GM23248 (cell line): Measurements from ENCODE around the gene CENPX. TPM values are rescaled to one million over a fixed set of nuclear protein-coding genes. Genes with fewer than 3 reads are reported as not detected.
A peak's percentile ranks its signal among the peaks of the same experiment; 100 is the strongest.

ENCODE experiments used
- DNase-seq: peaks from one replicate; pipeline ENCODE4 v3.0.0-alpha.2; 2015
- H2AFZ ChIP-seq: fragments of 200-600 bp; sonication (generic); 2 replicates; pipeline ENCODE4 v1.6.1; 2016; ENCODE audit warnings: antibody characterized with exemption
- H3F3A ChIP-seq: fragments of 200-600 bp; sonication (generic); 2 replicates; pipeline ENCODE4 v1.6.1; 2016; ENCODE audit warnings: mild to moderate bottlenecking, antibody characterized with exemption, mixed run types; ENCODE audit not compliant: insufficient read depth
- H3K27ac ChIP-seq: fragments of 200-600 bp; sonication (generic); 2 replicates; pipeline ENCODE4 v1.5.1; 2016; ENCODE audit warnings: mild to moderate bottlenecking
- H3K27me3 ChIP-seq: fragments of 200-600 bp; sonication (generic); replicated peaks from 2 replicates; pipeline ENCODE4 v1.6.1; 2016; ENCODE audit warnings: mild to moderate bottlenecking; ENCODE audit not compliant: insufficient read depth
- H3K36me3 ChIP-seq: fragments of 200-600 bp; sonication (generic); 2 replicates; pipeline ENCODE4 v1.6.1; 2016; ENCODE audit warnings: low read depth, mild to moderate bottlenecking
- H3K4me1 ChIP-seq: fragments of 200-600 bp; sonication (generic); 2 replicates; pipeline ENCODE4 v1.6.1; 2016; ENCODE audit warnings: mild to moderate bottlenecking; ENCODE audit not compliant: insufficient read depth
- H3K4me2 ChIP-seq: fragments of 200-600 bp; sonication (generic); one replicate; pipeline ENCODE4 v1.6.1; 2016; ENCODE audit warnings: mild to moderate bottlenecking; ENCODE audit not compliant: unreplicated experiment
- H3K4me3 ChIP-seq: fragments of 200-600 bp; sonication (generic); 2 replicates; pipeline ENCODE4 v1.5.1; 2016; ENCODE audit warnings: mild to moderate bottlenecking
- H3K79me2 ChIP-seq: fragments of 200-600 bp; sonication (generic); 2 replicates; pipeline ENCODE4 v1.6.1; 2016; ENCODE audit warnings: mild to moderate bottlenecking; ENCODE audit not compliant: insufficient read depth
- H3K9ac ChIP-seq: fragments of 200-600 bp; sonication (generic); 2 replicates; pipeline ENCODE4 v1.6.1; 2016; ENCODE audit warnings: mild to moderate bottlenecking
- H3K9me2 ChIP-seq: fragments of 200-600 bp; sonication (generic); 2 replicates; pipeline ENCODE4 v1.6.1; 2016; ENCODE audit warnings: mixed run types, mild to moderate bottlenecking, moderate library complexity; ENCODE audit not compliant: insufficient read depth
- H3K9me3 ChIP-seq: fragments of 200-600 bp; sonication (generic); one replicate; pipeline ENCODE4 v1.6.1; 2017; ENCODE audit warnings: low read depth
- H4K20me1 ChIP-seq: fragments of 200-600 bp; sonication (generic); 2 replicates; pipeline ENCODE4 v1.6.0; 2016; ENCODE audit not compliant: insufficient read depth
- EZH2 ChIP-seq: fragments of 200-600 bp; sonication (generic); IDR thresholded peaks from 2 replicates; pipeline ENCODE4 v1.6.1; 2018; ENCODE audit warnings: antibody characterized with exemption, mild to moderate bottlenecking; ENCODE audit not compliant: insufficient read depth, poor library complexity, severe bottlenecking
- EZH2phosphoT487 ChIP-seq: fragments of 200-600 bp; sonication (generic); IDR thresholded peaks from 2 replicates; pipeline ENCODE4 v1.6.1; 2018; ENCODE audit warnings: antibody characterized with exemption, moderate library complexity, mild to moderate bottlenecking, low read depth; ENCODE audit not compliant: insufficient read depth
- WGBS, 2 experiments: methylation state at CpG; one replicate each; pipeline ENCODE4 v1.1.6; 2015 to 2017; ENCODE audit warnings: low lambda C conversion rate in 2 of 2, low coverage in 1 of 2; ENCODE audit errors: missing lambda C conversion rate in 2 of 2; 5-methylcytosine and 5-hydroxymethylcytosine counted together
- in situ Hi-C: fragments of 300-500 bp; cut with MboI; formaldehyde crosslinking; loops from 2 replicates; pipeline ENCODE4 v1.15.0; 2020
- polyA plus RNA-seq: library from polyadenylated mRNA; unstranded; fragments of >200 nt; fragmentation: Nextera tagmentation; extraction: Ambion mirVana; gene quantifications from 2 replicates; pipeline ENCODE4 v1.2.1, GENCODE V29; 2016
- total RNA-seq: library from RNA; depleted of rRNA; stranded (reverse); fragments of >200 nt; shearing (Covaris generic); gene quantifications from 2 replicates; pipeline ENCODE4 v1.2.3, GENCODE V29; 2014

The CENPX gene
- total and polyA plus RNA-seq, 2 experiments from 2014 or later, result 43.9 to 68.6 TPM

DNA sequence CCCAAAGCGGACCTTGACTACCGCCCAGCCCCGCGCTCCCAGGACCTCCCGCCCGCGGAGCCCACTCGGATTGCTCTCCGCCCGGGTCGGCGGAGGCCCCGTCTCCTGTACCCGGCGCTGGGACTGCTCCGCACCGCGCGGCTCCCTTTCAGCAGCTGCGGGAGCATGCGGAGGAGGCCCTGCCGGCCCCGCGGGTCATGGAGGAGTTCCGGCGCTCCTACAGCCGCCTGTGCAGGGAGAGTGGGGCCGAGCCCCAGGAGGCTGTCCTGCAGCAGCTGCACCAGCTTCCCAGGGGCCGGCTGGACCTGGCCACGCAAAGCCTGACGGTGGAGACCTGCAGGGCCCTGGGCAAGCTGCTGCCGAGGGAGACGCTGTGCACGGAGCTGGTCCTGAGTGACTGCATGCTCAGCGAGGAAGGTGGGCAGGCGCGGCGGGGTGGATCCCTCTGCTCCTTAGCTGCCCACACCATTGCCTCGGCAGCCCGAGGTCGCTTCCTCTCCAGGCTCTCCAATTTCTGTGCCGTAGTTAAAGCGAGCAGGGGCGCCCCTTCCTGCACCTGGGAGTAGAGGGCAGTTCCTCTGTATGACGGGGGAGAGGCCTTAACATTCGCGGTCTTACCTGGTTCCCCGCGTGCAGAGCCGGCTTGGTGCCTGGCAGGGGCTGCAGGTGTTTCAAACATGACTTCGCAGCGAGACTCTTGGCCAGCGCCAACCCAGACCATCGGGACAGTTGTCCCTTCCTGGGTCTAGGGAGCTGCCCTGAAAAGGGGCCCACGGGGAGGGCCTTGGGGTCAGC lies 966 bp upstream of the CENPX start:
- peak overlapping the region; percentile 83 for H3K4me2 ChIP-seq
- peak overlapping the region; percentile 58 for H3K9ac ChIP-seq
- H3K79me2 ChIP-seq, result no peaks in the 10 kb centered on the region
- H3K9me2 ChIP-seq, result no peaks in the 10 kb centered on the region
- 7 to 9% methylated on average over 51 of the region's 55 CpGs for WGBS, 2 experiments
- no peaks in the 10 kb centered on the region for H4K20me1 ChIP-seq
- peaks cover 5% of the 10 kb centered on the region; the same call in 1 of the 2 replicates for H3K4me1 ChIP-seq
- DNase-seq, result peak; percentile 56
- H3K4me3 ChIP-seq, result peak overlapping the region; percentile 81
- no peaks in the 10 kb centered on the region for H3K9me3 ChIP-seq
- H2AFZ ChIP-seq, result peak overlapping the region; percentile 73
- H3K27me3 ChIP-seq, result no peaks in the 10 kb centered on the region
- H3F3A ChIP-seq, result no peaks in the 10 kb centered on the region
- H3K36me3 ChIP-seq, result no peaks in the 10 kb centered on the region
- no peak overlapping the region for H3K27ac ChIP-seq
- in situ Hi-C loops, result no loop called here
- TF ChIP-seq EZH2 (no peak), EZH2phosphoT487 (no peak)

DNA sequence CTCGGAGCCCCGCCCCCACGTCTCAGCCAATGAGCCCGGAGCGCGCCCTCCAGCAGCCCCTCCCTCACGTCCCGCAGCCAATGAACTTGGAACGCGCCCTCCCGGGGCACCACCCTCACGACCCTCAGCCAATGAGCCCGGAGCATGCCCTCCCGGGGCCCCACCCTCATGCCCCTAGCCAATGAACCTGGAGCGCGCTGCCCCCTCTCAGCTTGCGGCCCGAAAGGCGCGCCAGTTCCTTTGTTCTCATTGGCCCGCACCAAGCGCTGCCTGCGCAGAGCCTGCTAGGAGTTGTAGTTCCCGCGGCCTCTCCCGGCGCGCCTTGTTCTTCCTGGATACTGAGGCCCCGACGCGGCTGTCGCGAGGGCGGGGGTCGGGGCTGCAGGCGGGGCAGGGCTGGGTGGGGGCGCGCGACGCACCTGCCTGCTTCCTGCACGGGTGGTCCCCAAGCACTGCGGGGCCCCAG lies 336 bp upstream of the CENPX start, which contains the start of gene LRRC45:
Gene LRRC45, plus strand, starts transcription at position 325 of the 466 bp plus-strand sequence. CDS start 339 bp downstream, outside the sequence.
- Histone ChIP-seq H3F3A (no peaks in the 10 kb centered on the region), H3K9ac (peak within 1 kb of the TSS; percentile 81), H3K27ac (no peak within 1 kb of the TSS), H3K4me2 (peak within 1 kb of the TSS; percentile 85), H3K27me3 (no peaks in the 10 kb centered on the region), H3K9me2 (no peaks in the 10 kb centered on the region), H3K4me1 (peaks cover 5% of the 10 kb centered on the region; the same call in 1 of the 2 replicates), H3K36me3 (no peaks in the 10 kb centered on the region), H2AFZ (peak within 1 kb of the TSS; percentile 76), H3K4me3 (peak within 1 kb of the TSS; percentile 83), H3K79me2 (no peaks in the 10 kb centered on the region), H4K20me1 (no peaks in the 10 kb centered on the region), H3K9me3 (no peaks in the 10 kb centered on the region)
- DNase-seq, result peak; percentile 100
- 0% methylated on average over 12 to 25 of the region's 42 CpGs for WGBS, 2 experiments
- no peak for TF ChIP-seq EZH2
- TF ChIP-seq EZH2phosphoT487, result no peak
- in situ Hi-C loops, result no loop called here

GRCh38 chr17:82021900-82022309 lies 773 bp downstream of the CENPX start:
- Histone ChIP-seq H3K4me2 (peak overlapping the region; percentile 85), H3K27me3 (no peaks in the 10 kb centered on the region), H3K9ac (peak overlapping the region; percentile 81), H3F3A (no peaks in the 10 kb centered on the region), H3K4me3 (peak overlapping the region; percentile 83), H3K27ac (no peak overlapping the region), H3K4me1 (peaks cover 5% of the 10 kb centered on the region; the same call in 1 of the 2 replicates), H3K79me2 (no peaks in the 10 kb centered on the region), H3K9me3 (no peaks in the 10 kb centered on the region), H3K9me2 (no peaks in the 10 kb centered on the region), H4K20me1 (no peaks in the 10 kb centered on the region), H2AFZ (peak overlapping the region; percentile 76; the same call in 1 of the 2 replicates), H3K36me3 (no peaks in the 10 kb centered on the region)
- DNase-seq, result no peak
- TF ChIP-seq EZH2phosphoT487 (no peak), EZH2 (no peak)
- in situ Hi-C loops, result no loop called here
- 21 to 23% methylated on average over 9 to 10 of the region's 10 CpGs for WGBS, 2 experiments

DNA sequence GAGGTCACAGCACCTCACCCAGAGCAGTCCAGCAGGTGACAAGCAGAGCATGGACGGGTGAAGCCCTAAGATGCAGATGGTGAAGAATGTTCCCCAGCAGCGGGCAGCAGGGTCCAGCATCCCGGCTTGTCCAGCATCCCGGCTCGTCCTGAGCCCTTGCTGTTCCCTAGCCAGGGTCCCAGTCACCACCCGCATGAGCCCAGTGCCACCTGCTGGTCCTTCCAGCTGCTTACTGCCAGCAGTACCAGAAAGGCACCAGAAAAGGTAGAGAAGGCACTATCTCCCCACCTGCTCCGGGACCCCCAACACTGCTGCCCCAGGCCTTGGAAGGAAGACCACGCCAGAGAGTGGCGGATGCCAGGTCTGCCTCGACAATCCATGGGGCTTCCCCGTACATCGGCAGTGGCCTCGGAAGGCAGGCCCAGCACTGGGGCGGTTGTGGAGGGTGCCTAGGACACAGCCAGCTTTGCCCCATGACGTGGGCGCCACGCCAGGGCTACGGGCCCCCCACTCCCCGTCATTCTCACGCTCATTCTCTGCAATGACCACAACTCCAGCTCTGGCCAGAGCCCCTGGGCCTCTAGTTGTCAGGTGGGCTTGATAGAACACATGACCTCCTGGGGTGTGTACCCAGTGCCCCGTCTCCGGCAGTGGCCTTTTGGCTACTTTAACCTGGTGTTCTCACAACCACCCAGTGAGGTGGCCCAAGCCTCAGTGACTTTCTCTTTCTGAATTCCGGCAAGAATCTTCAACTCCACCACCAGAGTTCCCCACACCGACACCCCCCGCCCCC lies 1.4 kb downstream of the CENPX start:
- H3K36me3 ChIP-seq, result no peaks in the 10 kb centered on the region
- no peak for TF ChIP-seq EZH2phosphoT487
- TF ChIP-seq EZH2, result no peak
- no peaks in the 10 kb centered on the region for H4K20me1 ChIP-seq
- H3K4me2 ChIP-seq, result peak overlapping the region; percentile 85
- H3K27ac ChIP-seq, result no peak overlapping the region
- H2AFZ ChIP-seq, result no peak overlapping the region
- H3K79me2 ChIP-seq, result no peaks in the 10 kb centered on the region
- WGBS, 2 experiments, result 21 to 26% methylated on average over 23 to 25 of the region's 25 CpGs
- peak; percentile 86 for DNase-seq
- H3K9me3 ChIP-seq, result no peaks in the 10 kb centered on the region
- no peaks in the 10 kb centered on the region for H3K27me3 ChIP-seq
- H3K4me3 ChIP-seq, result peak overlapping the region; percentile 83
- in situ Hi-C loops, result no loop called here
- peaks cover 5% of the 10 kb centered on the region; the same call in 1 of the 2 replicates for H3K4me1 ChIP-seq
- H3K9me2 ChIP-seq, result no peaks in the 10 kb centered on the region
- no peaks in the 10 kb centered on the region for H3F3A ChIP-seq
- peak overlapping the region; percentile 81 for H3K9ac ChIP-seq
